Lower leg skin (tissue), 3 donors: ENCODE data around the gene SP9.

Experiments
- CTCF ChIP-seq, 3 donors: fragments of 450-650 bp; IDR thresholded peaks; one replicate each; pipeline ENCODE4 v1.5.1; 2016; ENCODE audit warnings: antibody characterized with exemption in 3 of 3, mild to moderate bottlenecking in 3 of 3, moderate library complexity in 2 of 3
- POLR2A ChIP-seq, 2 donors: fragments of 450-650 bp; IDR thresholded peaks; one replicate each; pipeline ENCODE4 v1.6.1; 2016 to 2017; ENCODE audit warnings: antibody characterized with exemption in 2 of 2, mild to moderate bottlenecking in 1 of 2, moderate library complexity in 1 of 2

GRCh38 chr2:174356347-174356746 is 21.6 kb downstream of the SP9 start:
- TF ChIP-seq CTCF (IDR thresholded peaks at IDR 0.05), result no peak
- TF ChIP-seq POLR2A (IDR thresholded peaks at IDR 0.05), result no peak
